Erythroblast (primary cell): ENCODE results near the gene CD302.

Experiments used
- GATA1 ChIP-seq: IDR thresholded peaks from 2 replicates; pipeline ENCODE4 v1.6.1; 2011; ENCODE audit warnings: low read depth, mild to moderate bottlenecking, control low read depth, low read length, moderate library complexity
- POLR2A ChIP-seq: IDR thresholded peaks from 2 replicates; pipeline ENCODE4 v1.6.1; 2011; ENCODE audit warnings: mild to moderate bottlenecking, low read length

DNA sequence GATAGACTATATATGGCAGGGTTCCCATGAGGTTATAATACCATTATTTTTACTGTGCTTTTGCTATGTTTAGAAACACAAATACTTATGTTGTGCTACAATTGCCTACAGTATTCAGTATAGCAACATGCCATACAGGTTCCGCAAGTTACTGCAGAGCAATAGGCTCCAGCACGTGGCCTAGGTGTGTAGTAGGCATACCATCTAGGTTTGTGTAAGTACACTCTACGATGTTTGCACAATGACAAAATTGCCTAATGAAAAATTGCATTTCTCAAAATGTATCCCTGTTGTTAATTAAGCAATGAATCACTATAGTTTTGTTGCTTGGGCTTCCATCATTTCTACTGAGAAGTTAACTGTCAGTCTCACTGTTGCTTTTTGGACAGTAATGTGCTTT, 9.8 kb downstream of the CD302 start:
- TF ChIP-seq POLR2A (no peak), GATA1 (no peak)
